K562 (cell line): ENCODE results near the gene TUBA3C. TPM values are rescaled to one million over a fixed set of nuclear protein-coding genes. Genes with fewer than 3 reads are reported as not detected.

Experiments used
- ATAC-seq: fragments of 200-7000 bp; cut with Tn5 transposase; 3 replicates; pipeline ENCODE4 v1.9.1; 2020; ENCODE audit warnings: moderate library complexity
- BruUV-seq: library from RNA; stranded (reverse); fragments of 400-500 nt; replicated peaks from 2 replicates; lab custom pipeline; 2021; lab: Mats Ljungman, UMichigan
- CTCF ChIA-PET: fragments of 300-600 bp; formaldehyde crosslinking; extraction: SDS; loops from one replicate; lab custom pipeline; 2021; ENCODE audit warnings: low intra/inter-chr PET ratio; lab: Yijun Ruan, JAX
- POLR2A ChIA-PET: fragments of 300-600, 350-650 bp; sonication (Branson Sonifier 250); formaldehyde crosslinking; extraction: SDS; loops from one replicate; lab custom pipeline; 2021; ENCODE audit warnings: antibody characterized with exemption, inconsistent platforms; lab: Yijun Ruan, JAX
- DNase-seq, 4 experiments: peaks; one replicate each; pipeline versions ENCODE4 v3.0.0 to v3.0.0-alpha.2; 2011 to 2018; ENCODE audit warnings: low spot score in 3 of 4, mixed read lengths in 3 of 4; ENCODE audit errors: extremely low read depth in 1 of 4
- FAIRE-seq: peaks from 2 replicates; lab custom pipeline; 2011; peaks lifted over from hg19 to GRCh38; lab: Jason Lieb, UNC
- H2AFZ ChIP-seq: 2 replicates; pipeline ENCODE4 v1.6.0; 2011; ENCODE audit warnings: low read depth, low read length, control low read depth, inconsistent platforms
- H3K27ac ChIP-seq: fragments of 200-600 bp; 3 replicates; pipeline ENCODE4 v1.8.0; 2011; ENCODE audit warnings: low read depth, mild to moderate bottlenecking, control low read depth, inconsistent platforms, low read length, moderate library complexity, mixed read lengths; ENCODE audit errors: extremely low read depth
- H3K27me3 ChIP-seq, 2 experiments: fragments of 300-600 bp in 1 of 2; 2 replicates in 1 of 2; 3 replicates in 1 of 2; pipeline versions ENCODE4 v1.6.0 to v1.8.0; 2011; ENCODE audit warnings: inconsistent platforms in 2 of 2, low read length in 2 of 2, mild to moderate bottlenecking in 1 of 2, mixed read lengths in 1 of 2, moderate library complexity in 1 of 2; ENCODE audit not compliant: control insufficient read depth in 2 of 2, insufficient read depth in 2 of 2
- H3K36me3 ChIP-seq: fragments of 300-600 bp; 3 replicates; pipeline ENCODE4 v1.8.0; 2011; ENCODE audit warnings: mild to moderate bottlenecking, low read length, inconsistent platforms; ENCODE audit not compliant: control insufficient read depth, insufficient read depth
- H3K4me1 ChIP-seq, 2 experiments: fragments of 200-600 bp in 1 of 2; replicated peaks in 1 of 2; 2 replicates in 1 of 2; 3 replicates in 1 of 2; pipeline versions ENCODE4 v1.5.1 to v1.8.0; 2011; ENCODE audit warnings: inconsistent platforms in 2 of 2, low read length in 2 of 2, mild to moderate bottlenecking in 1 of 2, mixed read lengths in 1 of 2, moderate library complexity in 1 of 2; ENCODE audit not compliant: control insufficient read depth in 2 of 2, insufficient read depth in 2 of 2
- H3K4me2 ChIP-seq: 2 replicates; pipeline ENCODE4 v1.6.1; 2011; ENCODE audit warnings: low read length, control low read depth, inconsistent platforms, mixed read lengths; ENCODE audit not compliant: insufficient read depth
- H3K4me3 ChIP-seq: fragments of 200-600 bp; sonication (generic), shearing (Covaris generic); 2 replicates; pipeline ENCODE4 v1.5.1; 2016; ENCODE audit warnings: control low read depth, inconsistent platforms
- H3K79me2 ChIP-seq: fragments of 200-600 bp; 3 replicates; pipeline ENCODE4 v1.8.0; 2011; ENCODE audit warnings: low read length, inconsistent platforms; ENCODE audit not compliant: control insufficient read depth, insufficient read depth
- H3K9ac ChIP-seq, 2 experiments: 2 replicates each; pipeline versions ENCODE4 v1.6.0 to v1.6.1; 2011; ENCODE audit warnings: low read depth in 2 of 2, low read length in 2 of 2, control low read depth in 1 of 2, inconsistent platforms in 1 of 2, mild to moderate bottlenecking in 1 of 2, mixed read lengths in 1 of 2; ENCODE audit not compliant: insufficient read depth in 1 of 2
- H3K9me1 ChIP-seq: one replicate; pipeline ENCODE4 v1.6.0; 2011; ENCODE audit warnings: inconsistent platforms, mild to moderate bottlenecking, low read length, moderate library complexity; ENCODE audit not compliant: control insufficient read depth, insufficient read depth
- H3K9me3 ChIP-seq: replicated peaks from 2 replicates; pipeline ENCODE4 v1.5.1; 2011; ENCODE audit warnings: low read depth, low read length, inconsistent platforms; ENCODE audit not compliant: control insufficient read depth, insufficient read depth
- H4K20me1 ChIP-seq: replicated peaks from 2 replicates; pipeline ENCODE4 v1.6.1; 2011; ENCODE audit warnings: low read length, inconsistent platforms, mixed read lengths; ENCODE audit not compliant: control insufficient read depth, insufficient read depth
- KLF16 ChIP-seq: IDR thresholded peaks from 2 replicates; pipeline ENCODE4 v1.6.1; 2016; ENCODE audit warnings: antibody characterized with exemption
- MAZ ChIP-seq, 2 experiments: fragments of 450-650 bp in 1 of 2; sonication (generic) in 1 of 2; formaldehyde crosslinking; IDR thresholded peaks in 1 of 2; conservative IDR thresholded peaks in 1 of 2; 2 replicates each; pipeline versions ENCODE4 v1.4.0 to v1.5.0; 2020; ENCODE audit warnings: mild to moderate bottlenecking in 1 of 2, missing genetic modification reagents in 1 of 2
- NR3C1 ChIP-seq: sonication (generic); formaldehyde crosslinking; IDR thresholded peaks from 2 replicates; pipeline ENCODE4 v1.8.1; 2022; ENCODE audit warnings: missing genetic modification reagents
- WGBS: fragments of 100-300 bp; shearing (Covaris generic); methylation state at CpG from one replicate; pipeline ENCODE4 v1.1.6; 2016; ENCODE audit warnings: low coverage, mixed read lengths; ENCODE audit not compliant: insufficient coverage; ENCODE audit errors: missing lambda C conversion rate; 5-methylcytosine and 5-hydroxymethylcytosine counted together
- in situ Hi-C: fragments of 300-500 bp; cut with MboI; formaldehyde crosslinking; loops from 4 replicates; pipeline ENCODE4 v1.15.0; 2018; ENCODE audit warnings: inconsistent platforms, mixed read lengths
- intact Hi-C: fragments of 100-400 bp; cut with micrococcal nuclease; formaldehyde crosslinking; loops from 2 replicates; pipeline ENCODE4 v1.14.2; 2022
- polyA plus RNA-seq, 8 experiments: library from polyadenylated mRNA; depleted of rRNA in 4 of 8; stranded (reverse) in 5 of 8; unstranded in 3 of 8; fragments of >200 nt; fragmentation: Nextera tagmentation in 2 of 8; fragmentation: Illumina TruSeq in 1 of 8; extraction: Ambion mirVana in 2 of 8; extraction: Trizol in 1 of 8; gene quantifications; 2 replicates each; pipeline versions ENCODE4 v1.2.1 to v1.2.3, GENCODE V29; 2011 to 2014; ENCODE audit warnings: inconsistent platforms in 1 of 8, missing spikeins in 1 of 8
- total RNA-seq, 7 experiments: library from RNA; depleted of rRNA in 6 of 7; stranded (reverse); fragments of >200 nt in 6 of 7; fragmentation: Illumina TruSeq in 2 of 7; extraction: Trizol in 2 of 7; gene quantifications; 2 replicates each; pipeline versions ENCODE4 v1.2.1 to v1.2.3, GENCODE V29; 2011 to 2021; ENCODE audit warnings: low replicate concordance in 1 of 7
- TF ChIP-seq, protein P1 (sequence below): sonication (generic); formaldehyde crosslinking; IDR thresholded peaks from 2 replicates; pipeline ENCODE4 v1.8.0; 2022; ENCODE audit warnings: missing genetic modification reagents, mild to moderate bottlenecking, moderate library complexity, borderline replicate concordance
- TF ChIP-seq, protein P2 (sequence below): fragments of 250-450 bp; sonication (Bioruptor Pico); IDR thresholded peaks from 2 replicates; pipeline ENCODE4 v1.4.0; 2020; ENCODE audit warnings: mild to moderate bottlenecking, moderate library complexity, borderline replicate concordance
- TF ChIP-seq, protein P3 (sequence below), 2 experiments: fragments of 150-350 bp in 1 of 2; IDR thresholded peaks; 2 replicates each; pipeline ENCODE4 v1.6.1; 2012 to 2016; ENCODE audit warnings: low read depth in 2 of 2, low read length in 2 of 2, mild to moderate bottlenecking in 1 of 2, moderate library complexity in 1 of 2
- TF ChIP-seq, protein P4 (sequence below): IDR thresholded peaks from 2 replicates; pipeline ENCODE4 v1.6.1; 2011; ENCODE audit warnings: borderline replicate concordance, low read depth, mild to moderate bottlenecking, moderate library complexity, low read length; ENCODE audit not compliant: insufficient read depth, poor library complexity, severe bottlenecking

TUBA3C gene
- total and polyA plus RNA-seq, 9 of the 15 experiments (the other 6 are each of a cell fraction or from before 2014, with no cell fraction given): 0.10 to 4.2 (median 2.2) TPM

DNA sequence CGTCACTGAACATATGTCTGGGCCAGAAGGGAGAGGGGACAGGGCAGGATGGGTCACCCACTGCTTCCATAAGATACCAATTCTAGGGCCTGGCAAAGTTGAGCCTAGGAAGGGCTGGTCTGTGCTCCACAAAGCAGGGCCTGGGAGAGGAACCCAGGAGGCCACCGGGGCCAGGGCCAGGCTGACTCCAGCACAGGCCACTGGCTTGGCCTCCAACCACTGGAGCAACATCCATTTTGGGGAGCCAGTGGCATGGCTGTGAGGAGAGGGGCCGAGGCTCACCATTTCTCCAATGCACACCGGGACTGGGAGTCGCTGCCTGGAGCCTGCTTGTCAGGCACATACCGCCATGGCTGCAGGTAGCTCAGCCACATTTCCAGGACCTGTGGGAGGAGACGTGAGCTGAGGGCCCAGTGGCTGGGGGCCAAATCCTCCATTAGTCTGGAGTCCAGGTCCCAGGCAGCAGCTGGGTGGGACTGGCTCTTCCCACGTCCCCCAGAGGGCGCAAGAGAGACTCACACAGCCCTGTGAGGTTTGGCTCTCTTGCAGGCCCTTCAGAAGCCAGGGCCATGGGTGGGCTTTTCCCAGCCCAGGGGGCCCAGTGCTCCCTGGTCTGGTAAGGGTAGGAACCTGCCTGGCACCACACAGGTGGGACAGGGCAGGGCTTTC is 27.7 kb downstream of the TUBA3C start:
- no peak overlapping the region for H2AFZ ChIP-seq
- BruUV-seq: no TSS peak
- intact Hi-C loops: no loop called here
- no peaks in the 10 kb centered on the region for H3K36me3 ChIP-seq
- H3K9ac ChIP-seq: no peak overlapping the region; a peak in 1 of 4 replicates
- H3K27ac ChIP-seq: no peak overlapping the region
- no peaks in the 10 kb centered on the region for H3K9me3 ChIP-seq
- DNase-seq: peak; percentile 54 to 68 (median 58)
- in situ Hi-C loops: no loop called here
- ChIA-PET POLR2A (no interaction called here), CTCF (no interaction called here)
- H3K27me3 ChIP-seq: no peaks in the 10 kb centered on the region
- peaks cover 0 to 5% of the 10 kb centered on the region in 2 experiments; a peak in 2 of 5 replicates for H3K4me1 ChIP-seq
- WGBS: 3% methylated on average over 8 of the region's 9 CpGs
- H4K20me1 ChIP-seq: no peaks in the 10 kb centered on the region
- no peaks in the 10 kb centered on the region for H3K9me1 ChIP-seq
- no peak overlapping the region for H3K4me2 ChIP-seq
- no peak for FAIRE-seq
- ATAC-seq: peak; percentile 90
- H3K4me3 ChIP-seq: no peak overlapping the region
- no peaks in the 10 kb centered on the region for H3K79me2 ChIP-seq
- TF ChIP-seq MAZ (CRISPR knock-in tag; conservative IDR thresholded peaks at IDR 0.05 in 1 of 2, IDR thresholded peaks at IDR 0.05 in 1 of 2) (peak in 1 of 2 experiments; percentile 34; a peak in 1 of 4 replicates), KLF16 (no peak), NR3C1 (no peak)
- TF ChIP-seq, protein P1, sequence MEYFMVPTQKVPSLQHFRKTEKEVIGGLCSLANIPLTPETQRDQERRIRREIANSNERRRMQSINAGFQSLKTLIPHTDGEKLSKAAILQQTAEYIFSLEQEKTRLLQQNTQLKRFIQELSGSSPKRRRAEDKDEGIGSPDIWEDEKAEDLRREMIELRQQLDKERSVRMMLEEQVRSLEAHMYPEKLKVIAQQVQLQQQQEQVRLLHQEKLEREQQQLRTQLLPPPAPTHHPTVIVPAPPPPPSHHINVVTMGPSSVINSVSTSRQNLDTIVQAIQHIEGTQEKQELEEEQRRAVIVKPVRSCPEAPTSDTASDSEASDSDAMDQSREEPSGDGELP (CRISPR knock-in tag): peak; percentile 45; the same call in 1 of the 2 replicates
- TF ChIP-seq, protein P2, sequence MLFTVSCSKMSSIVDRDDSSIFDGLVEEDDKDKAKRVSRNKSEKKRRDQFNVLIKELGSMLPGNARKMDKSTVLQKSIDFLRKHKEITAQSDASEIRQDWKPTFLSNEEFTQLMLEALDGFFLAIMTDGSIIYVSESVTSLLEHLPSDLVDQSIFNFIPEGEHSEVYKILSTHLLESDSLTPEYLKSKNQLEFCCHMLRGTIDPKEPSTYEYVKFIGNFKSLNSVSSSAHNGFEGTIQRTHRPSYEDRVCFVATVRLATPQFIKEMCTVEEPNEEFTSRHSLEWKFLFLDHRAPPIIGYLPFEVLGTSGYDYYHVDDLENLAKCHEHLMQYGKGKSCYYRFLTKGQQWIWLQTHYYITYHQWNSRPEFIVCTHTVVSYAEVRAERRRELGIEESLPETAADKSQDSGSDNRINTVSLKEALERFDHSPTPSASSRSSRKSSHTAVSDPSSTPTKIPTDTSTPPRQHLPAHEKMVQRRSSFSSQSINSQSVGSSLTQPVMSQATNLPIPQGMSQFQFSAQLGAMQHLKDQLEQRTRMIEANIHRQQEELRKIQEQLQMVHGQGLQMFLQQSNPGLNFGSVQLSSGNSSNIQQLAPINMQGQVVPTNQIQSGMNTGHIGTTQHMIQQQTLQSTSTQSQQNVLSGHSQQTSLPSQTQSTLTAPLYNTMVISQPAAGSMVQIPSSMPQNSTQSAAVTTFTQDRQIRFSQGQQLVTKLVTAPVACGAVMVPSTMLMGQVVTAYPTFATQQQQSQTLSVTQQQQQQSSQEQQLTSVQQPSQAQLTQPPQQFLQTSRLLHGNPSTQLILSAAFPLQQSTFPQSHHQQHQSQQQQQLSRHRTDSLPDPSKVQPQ (CRISPR knock-in tag): no peak
- TF ChIP-seq, protein P3, sequence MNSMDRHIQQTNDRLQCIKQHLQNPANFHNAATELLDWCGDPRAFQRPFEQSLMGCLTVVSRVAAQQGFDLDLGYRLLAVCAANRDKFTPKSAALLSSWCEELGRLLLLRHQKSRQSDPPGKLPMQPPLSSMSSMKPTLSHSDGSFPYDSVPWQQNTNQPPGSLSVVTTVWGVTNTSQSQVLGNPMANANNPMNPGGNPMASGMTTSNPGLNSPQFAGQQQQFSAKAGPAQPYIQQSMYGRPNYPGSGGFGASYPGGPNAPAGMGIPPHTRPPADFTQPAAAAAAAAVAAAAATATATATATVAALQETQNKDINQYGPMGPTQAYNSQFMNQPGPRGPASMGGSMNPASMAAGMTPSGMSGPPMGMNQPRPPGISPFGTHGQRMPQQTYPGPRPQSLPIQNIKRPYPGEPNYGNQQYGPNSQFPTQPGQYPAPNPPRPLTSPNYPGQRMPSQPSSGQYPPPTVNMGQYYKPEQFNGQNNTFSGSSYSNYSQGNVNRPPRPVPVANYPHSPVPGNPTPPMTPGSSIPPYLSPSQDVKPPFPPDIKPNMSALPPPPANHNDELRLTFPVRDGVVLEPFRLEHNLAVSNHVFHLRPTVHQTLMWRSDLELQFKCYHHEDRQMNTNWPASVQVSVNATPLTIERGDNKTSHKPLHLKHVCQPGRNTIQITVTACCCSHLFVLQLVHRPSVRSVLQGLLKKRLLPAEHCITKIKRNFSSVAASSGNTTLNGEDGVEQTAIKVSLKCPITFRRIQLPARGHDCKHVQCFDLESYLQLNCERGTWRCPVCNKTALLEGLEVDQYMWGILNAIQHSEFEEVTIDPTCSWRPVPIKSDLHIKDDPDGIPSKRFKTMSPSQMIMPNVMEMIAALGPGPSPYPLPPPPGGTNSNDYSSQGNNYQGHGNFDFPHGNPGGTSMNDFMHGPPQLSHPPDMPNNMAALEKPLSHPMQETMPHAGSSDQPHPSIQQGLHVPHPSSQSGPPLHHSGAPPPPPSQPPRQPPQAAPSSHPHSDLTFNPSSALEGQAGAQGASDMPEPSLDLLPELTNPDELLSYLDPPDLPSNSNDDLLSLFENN (IDR thresholded peaks at IDR 0.05; ENCODE audit: low read depth in 2 of 2, low read length in 2 of 2): no peak
- TF ChIP-seq, protein P4, sequence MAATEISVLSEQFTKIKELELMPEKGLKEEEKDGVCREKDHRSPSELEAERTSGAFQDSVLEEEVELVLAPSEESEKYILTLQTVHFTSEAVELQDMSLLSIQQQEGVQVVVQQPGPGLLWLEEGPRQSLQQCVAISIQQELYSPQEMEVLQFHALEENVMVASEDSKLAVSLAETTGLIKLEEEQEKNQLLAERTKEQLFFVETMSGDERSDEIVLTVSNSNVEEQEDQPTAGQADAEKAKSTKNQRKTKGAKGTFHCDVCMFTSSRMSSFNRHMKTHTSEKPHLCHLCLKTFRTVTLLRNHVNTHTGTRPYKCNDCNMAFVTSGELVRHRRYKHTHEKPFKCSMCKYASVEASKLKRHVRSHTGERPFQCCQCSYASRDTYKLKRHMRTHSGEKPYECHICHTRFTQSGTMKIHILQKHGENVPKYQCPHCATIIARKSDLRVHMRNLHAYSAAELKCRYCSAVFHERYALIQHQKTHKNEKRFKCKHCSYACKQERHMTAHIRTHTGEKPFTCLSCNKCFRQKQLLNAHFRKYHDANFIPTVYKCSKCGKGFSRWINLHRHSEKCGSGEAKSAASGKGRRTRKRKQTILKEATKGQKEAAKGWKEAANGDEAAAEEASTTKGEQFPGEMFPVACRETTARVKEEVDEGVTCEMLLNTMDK: peak; percentile 68
